Vagina (tissue), 2 donors: Measurements from ENCODE around the gene NDUFS8.

ENCODE experiments used
- CTCF ChIP-seq, 3 experiments: fragments of 450-650 bp in 2 of 3; fragments of 200-600 bp in 1 of 3; sonication (generic) in 1 of 3; IDR thresholded peaks; one replicate each; pipeline ENCODE4 v1.5.1; 2017 to 2019; ENCODE audit warnings: antibody characterized with exemption in 3 of 3, mild to moderate bottlenecking in 2 of 3, moderate library complexity in 2 of 3
- POLR2A ChIP-seq, 2 donors: fragments of 450-650 bp; IDR thresholded peaks; one replicate each; pipeline ENCODE4 v1.6.1; 2017; ENCODE audit warnings: antibody characterized with exemption in 2 of 2, mild to moderate bottlenecking in 2 of 2, moderate library complexity in 2 of 2

DNA sequence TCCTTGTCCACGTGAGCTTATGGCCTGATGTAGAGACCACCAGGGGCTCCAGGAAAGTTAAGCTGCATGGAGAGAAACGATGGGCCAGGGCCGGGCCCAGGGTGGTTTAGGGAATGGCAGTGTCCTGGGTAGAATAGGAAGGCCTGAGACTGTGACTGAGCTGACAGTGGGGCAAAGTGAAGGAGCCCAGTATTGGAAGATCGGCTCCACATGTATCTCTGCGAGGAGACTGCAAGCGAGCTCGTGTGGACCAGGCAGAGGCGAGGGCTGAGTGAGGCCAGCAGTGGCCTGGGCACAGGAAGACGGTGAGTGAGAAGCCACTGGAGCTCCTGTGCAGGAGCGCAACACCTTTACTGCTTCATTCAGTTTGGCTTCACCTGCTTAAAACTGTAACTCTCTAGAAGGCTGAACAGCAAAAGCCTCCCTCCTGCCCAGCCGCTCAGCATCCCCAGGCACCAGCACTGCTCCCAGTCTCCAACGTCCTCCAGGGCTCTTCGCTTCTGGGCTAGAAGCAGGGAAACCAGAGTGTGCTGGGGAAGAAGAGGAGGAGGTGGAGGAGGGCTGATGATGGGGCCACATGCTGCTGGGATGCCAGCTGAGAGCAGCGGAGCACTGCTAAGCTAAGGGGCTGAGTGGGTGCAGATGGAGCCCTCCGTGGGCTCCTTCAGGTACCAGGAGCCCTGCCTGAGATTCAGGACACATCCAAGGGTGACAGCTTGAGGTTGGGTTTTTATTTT lies 21.8 kb downstream of the NDUFS8 start:
- TF ChIP-seq CTCF (IDR thresholded peaks at IDR 0.05) (no peak), POLR2A (IDR thresholded peaks at IDR 0.05) (no peak)
